Measurements from ENCODE around the gene DNAI2.

Gene DNAI2, protein sequence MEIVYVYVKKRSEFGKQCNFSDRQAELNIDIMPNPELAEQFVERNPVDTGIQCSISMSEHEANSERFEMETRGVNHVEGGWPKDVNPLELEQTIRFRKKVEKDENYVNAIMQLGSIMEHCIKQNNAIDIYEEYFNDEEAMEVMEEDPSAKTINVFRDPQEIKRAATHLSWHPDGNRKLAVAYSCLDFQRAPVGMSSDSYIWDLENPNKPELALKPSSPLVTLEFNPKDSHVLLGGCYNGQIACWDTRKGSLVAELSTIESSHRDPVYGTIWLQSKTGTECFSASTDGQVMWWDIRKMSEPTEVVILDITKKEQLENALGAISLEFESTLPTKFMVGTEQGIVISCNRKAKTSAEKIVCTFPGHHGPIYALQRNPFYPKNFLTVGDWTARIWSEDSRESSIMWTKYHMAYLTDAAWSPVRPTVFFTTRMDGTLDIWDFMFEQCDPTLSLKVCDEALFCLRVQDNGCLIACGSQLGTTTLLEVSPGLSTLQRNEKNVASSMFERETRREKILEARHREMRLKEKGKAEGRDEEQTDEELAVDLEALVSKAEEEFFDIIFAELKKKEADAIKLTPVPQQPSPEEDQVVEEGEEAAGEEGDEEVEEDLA

GRCh38 chr17:74274060-74274708 is at the start of gene DNAI2:
Gene DNAI2 (plus strand): TSS chr17:74274234. CDS start chr17:74281818, 7,584 bp downstream.
- no peak for DNase-seq

DNA sequence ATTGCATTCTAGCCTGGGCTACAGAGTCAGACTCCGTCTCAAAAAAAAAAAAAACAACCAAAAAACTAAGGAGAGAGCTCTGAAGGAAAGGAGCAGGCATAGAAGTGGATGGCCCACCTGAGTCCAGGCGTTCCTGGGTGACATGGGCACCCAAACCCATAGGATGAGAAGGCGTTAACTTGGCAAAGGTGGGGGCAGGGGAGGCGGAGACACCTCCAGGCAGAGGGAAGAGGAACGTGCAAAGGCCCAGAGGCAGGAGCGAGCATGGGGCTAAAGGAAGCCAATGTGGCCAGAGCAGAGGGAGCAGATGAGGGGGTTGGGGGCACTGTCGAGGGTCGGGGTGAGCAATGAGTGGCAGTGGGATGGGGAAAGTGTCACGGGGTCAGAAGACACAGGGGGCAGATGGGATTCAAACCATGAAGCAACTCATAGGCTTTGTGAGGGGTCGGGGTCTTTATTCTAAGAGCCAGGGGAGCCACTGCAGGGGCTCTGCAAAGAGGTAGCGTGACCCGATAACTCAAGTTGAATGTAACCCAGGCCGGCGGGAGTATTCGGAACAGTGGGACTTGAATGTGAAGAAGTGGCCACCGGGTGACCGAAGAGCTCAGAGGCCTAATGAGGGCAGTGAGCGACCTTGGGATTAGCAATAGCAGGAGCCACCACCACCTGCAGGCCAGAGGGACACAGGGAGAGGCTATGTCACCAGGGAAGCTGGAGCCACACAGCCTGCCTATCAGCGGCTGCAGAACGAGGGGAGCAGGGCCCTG is 48.9 kb upstream of the DNAI2 start:
- no peak for DNase-seq

DNA sequence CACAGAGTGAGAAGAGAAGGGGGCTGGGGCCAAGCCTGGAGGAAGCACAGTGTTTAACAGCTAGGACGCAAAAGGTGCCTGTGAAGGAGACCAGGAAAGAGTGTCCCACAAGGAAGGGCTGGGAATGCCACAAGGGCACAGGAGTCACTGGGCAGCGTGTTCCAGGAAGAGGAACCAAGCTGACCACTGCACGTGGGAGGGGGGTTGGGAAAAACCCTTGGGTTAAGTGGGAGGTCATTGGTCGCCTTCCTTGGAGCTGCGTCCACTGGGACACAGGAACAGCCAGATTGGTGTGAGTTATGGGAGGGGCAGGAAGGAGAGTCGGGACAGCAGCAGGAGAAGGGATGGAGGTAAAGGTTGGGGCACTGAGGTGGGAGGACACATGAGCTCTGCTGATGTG is 47.8 kb upstream of the DNAI2 start:
- DNase-seq = no peak

- DNase-seq = no peak
These were observed 46.6 kb upstream of the DNAI2 start for GRCh38 chr17:74227271-74228080.

DNA sequence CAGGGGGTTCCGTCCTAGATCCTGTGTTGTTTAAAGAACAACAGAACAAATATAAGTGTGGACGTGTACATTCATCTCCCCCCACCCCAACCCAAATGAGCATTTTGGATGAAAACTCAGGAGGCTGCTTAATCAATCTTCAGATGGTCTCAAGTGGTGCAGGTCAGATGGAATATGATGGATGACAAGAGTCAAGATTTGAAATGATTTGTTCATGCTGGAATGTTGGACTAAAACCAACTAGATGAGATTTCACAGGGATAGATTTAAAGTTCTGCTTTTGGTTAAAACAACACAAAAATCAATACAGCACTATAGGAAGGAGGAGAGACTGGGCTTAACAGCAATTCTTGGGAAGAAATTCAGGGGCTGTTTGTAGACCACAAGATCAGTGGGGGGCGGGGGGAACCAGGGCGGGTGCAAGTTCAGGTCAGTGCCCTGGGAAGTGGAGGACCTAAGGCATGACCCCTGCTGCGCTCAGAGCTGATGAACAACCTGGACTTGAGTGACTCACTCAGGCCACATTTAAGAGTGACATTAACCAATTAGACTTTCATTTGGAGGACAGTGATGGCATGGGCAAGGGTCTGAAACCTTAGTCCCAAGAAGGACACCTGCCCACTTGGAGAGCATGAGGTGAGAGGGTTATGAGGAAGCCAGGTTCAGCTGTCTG is 45.6 kb upstream of the DNAI2 start:
- DNase-seq = no peak

DNA sequence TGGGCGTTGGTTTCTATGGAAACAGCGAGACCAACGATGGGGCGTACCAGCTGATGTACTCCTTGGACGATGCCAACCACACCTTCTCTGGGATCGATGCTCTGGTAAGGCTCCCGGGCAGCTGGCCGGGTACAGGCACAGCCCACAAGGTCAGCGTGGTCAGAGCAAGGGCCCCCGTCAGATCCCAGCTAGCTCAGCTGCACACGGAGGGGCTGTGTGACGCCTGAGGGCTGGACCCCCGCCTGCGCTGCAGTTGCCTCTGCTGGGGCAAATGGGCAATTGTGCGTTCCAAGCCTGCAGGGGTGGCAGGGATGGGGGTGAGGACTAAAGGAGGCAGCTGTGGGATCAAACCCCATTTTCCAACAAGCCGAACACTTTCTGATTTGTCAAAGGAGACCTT is 43.1 kb upstream of the DNAI2 start:
- no peak for DNase-seq

DNA sequence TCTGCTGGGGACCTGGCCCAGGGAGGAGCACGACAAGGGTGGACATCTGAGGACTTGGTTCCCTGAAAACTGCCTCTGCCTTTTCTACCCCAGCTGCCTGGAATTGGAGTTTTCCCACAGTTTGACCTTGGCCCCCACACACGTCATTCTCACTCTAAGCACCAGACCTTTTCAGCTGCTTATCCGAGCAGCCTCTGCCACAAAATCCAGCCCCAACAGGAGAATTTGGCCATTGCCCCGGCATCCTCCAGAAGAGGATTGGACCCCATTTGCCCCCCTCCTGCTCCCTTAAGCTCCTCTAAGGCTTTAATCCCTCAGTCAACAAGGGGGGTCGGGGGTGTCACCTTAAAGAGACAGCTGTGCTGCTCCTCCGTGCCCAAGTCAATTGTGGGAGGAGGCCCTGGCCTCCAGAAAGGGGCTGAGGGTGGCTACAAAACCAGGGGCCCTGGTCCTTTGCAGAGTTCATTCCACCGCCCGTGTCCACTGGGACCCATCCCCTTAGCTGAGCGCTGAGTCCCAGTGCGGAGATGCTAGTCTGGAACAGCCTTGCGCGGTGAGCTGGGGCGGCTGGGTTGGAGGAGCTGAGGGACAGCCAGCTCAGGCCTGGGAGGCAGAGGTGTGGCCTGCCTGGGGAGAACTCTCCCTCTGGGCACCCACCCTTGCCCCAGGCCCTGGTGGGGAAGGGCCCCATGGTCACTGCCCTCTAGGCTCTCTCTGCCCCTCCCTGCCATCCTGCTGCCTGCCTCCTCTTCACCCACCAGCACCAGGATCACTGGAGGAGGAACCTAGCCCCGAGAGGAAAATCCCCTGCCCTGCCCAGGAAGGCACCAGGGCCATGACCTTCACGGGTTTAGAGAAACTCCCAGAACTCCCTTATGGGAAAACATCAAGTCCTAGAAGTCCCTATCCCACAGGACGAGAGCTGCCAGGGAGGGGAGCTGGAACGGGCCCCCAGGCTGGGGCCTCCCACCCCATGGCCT is 41.8 kb upstream of the DNAI2 start:
- DNase-seq = no peak

DNA sequence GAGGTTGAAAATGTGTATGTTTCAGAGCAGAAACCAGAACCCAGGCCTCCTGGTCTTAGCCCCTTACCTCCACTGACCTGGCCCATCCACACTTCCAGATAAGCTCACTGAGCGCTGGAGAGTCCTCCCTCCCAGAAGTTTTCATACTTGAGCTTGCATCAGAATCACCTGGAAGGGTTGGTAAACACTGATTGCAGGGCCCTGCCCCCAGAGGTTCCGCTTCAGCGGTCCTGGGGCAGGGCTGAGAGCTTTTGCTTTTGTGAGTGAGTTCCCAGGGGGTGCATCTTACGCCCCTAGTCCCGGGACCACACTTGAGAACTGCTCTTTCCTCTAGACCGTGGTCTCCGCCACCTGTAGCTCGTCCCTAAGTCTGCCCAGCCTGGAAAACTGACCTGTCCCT is 40.1 kb upstream of the DNAI2 start:
- DNase-seq = no peak

GRCh38 chr17:74234486-74234885 is 39.5 kb upstream of the DNAI2 start:
- DNase-seq = no peak

GRCh38 chr17:74235040-74235581 is 38.9 kb upstream of the DNAI2 start:
- no peak for DNase-seq

DNA sequence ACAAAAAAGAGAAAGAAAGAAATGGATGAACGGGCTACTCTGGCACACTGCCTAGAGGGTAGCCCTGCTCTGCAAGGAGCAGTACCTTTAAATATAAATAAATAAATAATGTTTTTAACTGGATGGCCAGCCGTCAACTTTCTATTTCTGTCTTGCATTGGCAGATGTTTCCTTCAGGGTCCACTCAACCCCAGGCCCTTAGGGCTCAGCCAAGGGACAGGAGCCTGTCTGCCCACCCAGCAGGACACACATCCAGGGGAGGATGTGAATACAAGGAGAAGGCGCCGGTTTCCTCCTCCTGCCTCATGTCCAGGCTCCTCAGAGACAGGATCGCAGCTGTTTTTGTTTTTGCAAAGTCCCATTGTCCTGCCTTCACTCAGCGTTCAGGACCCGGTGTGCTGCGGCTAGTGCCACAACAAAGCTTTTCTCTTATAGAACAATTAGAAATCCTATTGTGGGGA is 38.1 kb upstream of the DNAI2 start:
- no peak for DNase-seq

DNA sequence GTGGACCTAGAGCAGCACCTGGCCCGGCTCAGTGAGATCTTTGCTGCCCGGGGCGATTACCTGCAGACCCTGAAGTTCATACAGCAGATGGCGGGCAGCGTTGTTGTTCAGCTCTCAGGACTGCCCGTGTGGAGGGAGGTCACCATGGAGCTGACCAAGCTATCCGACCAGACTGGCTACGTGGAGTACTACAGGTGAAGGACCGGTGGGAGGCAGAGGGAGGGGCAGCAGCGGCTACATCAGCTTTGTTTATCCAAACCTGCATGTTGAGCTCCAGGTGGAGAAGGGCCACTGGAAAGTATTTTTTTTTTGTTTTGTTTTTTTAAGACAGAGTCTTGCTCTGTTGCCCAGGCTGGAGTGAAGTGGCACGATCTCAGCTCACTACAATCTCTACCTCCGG is 36.7 kb upstream of the DNAI2 start:
- DNase-seq = no peak

GRCh38 chr17:74239172-74239571 is 34.9 kb upstream of the DNAI2 start:
- no peak for DNase-seq

DNA sequence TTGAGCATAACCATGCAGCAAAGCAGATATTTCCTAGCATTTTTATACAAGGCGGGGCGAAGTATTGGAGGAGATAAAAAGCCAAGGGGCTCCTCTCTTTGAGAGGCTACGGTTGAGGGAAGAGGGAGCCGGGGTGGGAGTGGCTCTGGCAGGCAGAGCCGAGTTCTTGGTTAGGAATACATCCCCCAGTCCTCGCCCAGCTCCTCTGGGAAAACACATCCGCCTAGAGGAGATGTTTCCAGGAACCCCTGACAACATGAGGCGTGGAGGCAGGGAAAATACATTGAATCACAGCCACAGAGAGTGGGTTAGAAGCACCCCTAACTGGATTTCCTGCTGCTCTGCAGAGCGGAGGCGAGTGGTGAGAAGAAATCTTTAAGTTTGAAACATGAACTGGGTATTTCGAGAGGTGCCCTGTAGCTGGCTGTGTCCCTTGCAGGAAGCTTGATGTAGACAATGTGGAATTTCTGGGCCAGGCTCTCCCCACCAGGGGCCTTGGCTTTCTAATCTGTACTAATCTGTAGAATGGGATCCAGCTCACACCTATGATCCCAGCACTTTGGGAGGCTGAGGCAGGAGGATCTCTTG is 33.3 kb upstream of the DNAI2 start:
- no peak for DNase-seq

GRCh38 chr17:74241431-74241830 is 32.6 kb upstream of the DNAI2 start:
- no peak for DNase-seq

DNA sequence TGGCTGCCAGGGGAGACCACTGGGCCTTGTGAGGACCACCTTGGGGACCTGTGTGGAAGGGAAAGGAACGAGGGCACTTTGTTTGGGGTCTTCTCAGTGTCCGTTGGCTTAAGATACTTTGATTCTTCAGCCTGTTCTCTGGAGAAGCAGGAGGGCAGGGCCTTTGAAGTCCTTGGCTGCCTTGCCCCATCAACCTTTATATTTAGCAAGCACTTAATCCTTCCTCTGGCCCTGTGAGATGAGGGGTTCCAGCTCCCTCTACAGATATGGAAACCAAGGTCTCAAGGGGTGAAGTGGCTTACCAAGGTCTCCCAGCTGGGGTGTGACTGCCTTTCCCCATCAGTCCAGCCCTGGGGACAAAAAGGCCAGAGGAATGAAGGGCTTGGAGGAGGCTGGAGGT is 32.2 kb upstream of the DNAI2 start:
- DNase-seq = no peak

DNA sequence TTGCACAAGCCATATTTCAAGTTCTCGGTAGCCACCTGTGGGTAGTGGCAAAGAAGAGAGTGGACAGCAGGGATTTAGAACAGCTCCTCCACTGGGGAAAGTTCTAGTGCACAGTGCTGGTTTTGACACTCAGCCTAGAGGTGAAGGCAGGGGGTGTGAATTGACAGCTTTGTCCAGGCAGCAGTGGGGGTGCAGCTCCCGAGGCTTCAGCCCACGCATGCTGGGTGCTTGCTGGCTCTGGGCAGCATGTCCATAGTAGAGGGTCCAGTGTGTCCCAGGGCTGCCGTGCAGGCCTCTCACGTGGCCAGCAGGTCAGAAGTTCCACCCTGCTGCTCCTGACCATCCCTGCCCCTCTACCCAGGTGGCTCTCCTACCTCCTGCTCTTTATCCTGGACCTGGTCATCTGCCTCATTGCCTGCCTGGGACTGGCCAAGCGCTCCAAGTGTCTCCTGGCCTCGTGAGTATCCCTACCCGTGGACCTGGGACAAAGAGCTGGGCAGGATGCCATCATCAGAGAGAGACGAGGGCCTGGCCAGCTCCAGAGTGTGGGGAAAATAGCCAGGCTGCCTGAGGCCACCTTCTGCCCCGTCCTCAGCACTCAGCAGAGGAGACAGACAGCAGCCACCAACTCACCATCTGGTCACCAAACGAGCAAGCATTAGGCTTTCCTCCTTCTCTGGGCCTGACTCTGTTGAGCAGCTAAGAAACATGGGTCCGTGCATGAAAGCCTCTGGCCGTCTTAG is 30.9 kb upstream of the DNAI2 start:
- DNase-seq = no peak

DNA sequence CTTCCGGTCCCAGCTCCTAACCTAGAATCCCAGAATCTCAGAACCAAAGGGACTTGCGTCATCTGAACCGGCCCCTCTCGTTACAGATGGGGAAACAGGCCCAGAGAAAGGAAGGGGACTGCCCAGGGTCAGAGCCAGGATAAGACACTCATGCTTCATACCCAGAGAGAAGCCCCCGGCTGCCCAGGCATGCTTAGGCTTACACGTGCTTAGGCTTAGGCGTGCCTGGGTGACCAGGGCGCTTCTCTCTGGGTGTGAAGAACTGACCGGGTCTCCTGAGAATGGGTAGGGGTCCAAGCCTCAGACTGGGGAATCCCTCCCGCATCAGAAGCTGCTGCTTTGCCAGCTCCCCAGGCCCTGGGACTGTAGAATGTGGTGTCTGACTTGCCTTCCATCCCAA is 29.9 kb upstream of the DNAI2 start:
- no peak for DNase-seq

DNA sequence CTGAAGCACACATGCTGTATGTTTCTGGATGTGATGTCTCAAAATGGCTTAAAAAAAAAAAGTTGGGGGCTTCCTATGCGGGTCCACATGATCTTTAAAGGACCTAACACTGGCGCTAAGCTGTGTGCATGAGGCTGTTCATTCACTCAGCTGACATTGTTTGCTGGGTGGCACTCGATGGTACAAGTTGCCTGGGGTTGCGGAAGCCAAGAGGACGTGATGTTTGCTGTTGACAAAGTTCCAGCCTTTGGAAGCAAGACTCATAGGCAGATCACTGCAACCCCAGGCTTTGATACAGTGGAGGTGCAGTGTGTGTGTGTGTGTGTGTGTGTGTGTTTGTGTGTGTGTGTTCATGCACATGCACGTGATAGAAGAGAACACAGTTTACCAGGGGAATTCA is 29.5 kb upstream of the DNAI2 start:
- no peak for DNase-seq
